Measurements from ENCODE around the gene ATG7. TPM values are rescaled to one million over a fixed set of nuclear protein-coding genes. Genes with fewer than 3 reads are reported as not detected.

Gene ATG7
- total RNA-seq = 15.5 TPM
- long read RNA-seq, full-length matches to known transcripts = 7 of 22 reads
- long read RNA-seq, partial matches to known transcripts = 6 of 22 reads
- long read RNA-seq, other reads (novel, unspliced or antisense) = 9 of 22 reads

GRCh38 chr3:11271986-11272904, at the start of gene ATG7:
ATG7 (plus strand) TSS chr3:11272397; CDS start chr3:11298696, 26,299 bp downstream.
- peak; percentile 98 for DNase-seq (ENCODE audit: low spot score)
- intact Hi-C loops (cut with DNase I) = no loop called here

GRCh38 chr3:11224010-11224409, 48.2 kb upstream of the ATG7 start:
- intact Hi-C loops (cut with DNase I) = no loop called here
- no peak for DNase-seq (ENCODE audit: low spot score)

DNA sequence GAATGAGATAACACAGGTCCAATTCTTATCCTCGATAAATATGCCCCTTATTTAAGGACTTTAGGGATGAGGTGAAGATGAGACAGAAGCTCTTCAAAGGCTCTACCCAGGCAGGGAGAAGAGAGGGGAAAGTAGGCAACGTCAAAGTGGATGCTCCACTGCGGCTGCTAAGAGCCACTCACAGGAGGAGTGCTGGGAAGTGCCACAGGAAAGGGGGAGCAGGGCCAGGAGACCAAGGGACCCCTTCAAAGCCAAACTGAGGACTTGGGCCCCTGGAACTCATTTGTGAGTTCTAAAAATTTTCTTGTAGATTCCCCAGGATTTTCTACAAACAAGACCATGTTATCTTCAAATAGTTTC, 47.3 kb upstream of the ATG7 start:
- intact Hi-C loops (cut with DNase I) = no loop called here
- no peak for DNase-seq (ENCODE audit: low spot score)

GRCh38 chr3:11226042-11226370, 46.2 kb upstream of the ATG7 start:
- no peak for DNase-seq (ENCODE audit: low spot score)
- intact Hi-C loops (cut with DNase I) = no loop called here

DNA sequence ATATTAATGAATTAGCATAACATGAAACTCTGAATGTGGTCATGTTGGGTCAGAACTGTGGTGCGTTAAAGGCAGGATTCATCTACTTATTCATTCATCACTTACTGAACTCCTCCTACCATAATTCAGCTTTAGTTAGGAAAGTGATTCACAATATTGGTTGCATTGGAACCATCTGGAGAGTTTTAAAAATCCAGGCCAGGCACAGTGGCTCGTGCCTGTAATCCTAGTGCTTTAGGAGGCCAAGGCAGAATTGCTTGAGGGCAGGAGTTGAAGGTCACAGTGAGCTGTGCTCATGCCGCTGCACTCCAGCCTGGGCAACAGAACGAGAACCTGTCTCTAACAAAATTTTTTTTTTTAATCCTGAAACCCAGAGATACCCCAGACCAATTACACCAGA, 44.2 kb upstream of the ATG7 start:
- intact Hi-C loops (cut with DNase I) = no loop called here
- DNase-seq (ENCODE audit: low spot score) = no peak

GRCh38 chr3:11230125-11230524, 42.1 kb upstream of the ATG7 start:
- intact Hi-C loops (cut with DNase I) = no loop called here
- no peak for DNase-seq (ENCODE audit: low spot score)

GRCh38 chr3:11230832-11231231, 41.4 kb upstream of the ATG7 start:
- no peak for DNase-seq (ENCODE audit: low spot score)
- intact Hi-C loops (cut with DNase I) = no loop called here

GRCh38 chr3:11235385-11235784, 36.8 kb upstream of the ATG7 start:
- DNase-seq (ENCODE audit: low spot score) = no peak
- intact Hi-C loops (cut with DNase I) = loop anchor here (5.0 kb wide), 1 partner anchor 102 kb away; no protein-coding TSS in a partner anchor

GRCh38 chr3:11236588-11237461, 35.4 kb upstream of the ATG7 start:
- peak; percentile 80 for DNase-seq (ENCODE audit: low spot score)
- intact Hi-C loops (cut with DNase I) = loop anchor here (5.0 kb wide), 1 partner anchor 100 kb away; no protein-coding TSS in a partner anchor

DNA sequence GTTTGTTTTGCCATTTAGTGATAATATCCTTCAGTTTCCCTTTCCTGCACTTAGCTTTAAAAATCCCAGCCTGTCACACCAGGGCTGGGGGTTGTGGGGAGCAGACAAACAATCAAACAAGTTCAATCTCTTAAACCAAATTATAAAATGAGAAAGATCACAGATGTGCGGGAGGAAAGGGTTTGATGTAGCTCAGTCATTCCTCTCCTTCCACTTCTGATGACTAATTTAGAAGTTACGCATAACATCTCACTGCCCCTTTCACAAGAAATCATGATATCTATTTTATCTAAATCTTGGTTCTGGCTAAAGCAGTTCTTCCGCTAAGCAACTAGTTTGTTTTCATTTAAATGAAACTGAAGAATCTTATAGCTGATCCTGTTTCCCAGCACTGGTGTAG, 34.1 kb upstream of the ATG7 start:
- intact Hi-C loops (cut with DNase I) = loop anchor here (5.0 kb wide), 1 partner anchor 99 kb away; no protein-coding TSS in a partner anchor
- DNase-seq (ENCODE audit: low spot score) = no peak

- no peak for DNase-seq (ENCODE audit: low spot score)
Measured at GRCh38 chr3:11238880-11239279, 33.3 kb upstream of the ATG7 start.

GRCh38 chr3:11239796-11240195, 32.4 kb upstream of the ATG7 start:
- intact Hi-C loops (cut with DNase I) = loop anchor here (5.0 kb wide), 1 partner anchor 98 kb away; no protein-coding TSS in a partner anchor

More at GRCh38 chr3:11238880-11239279, 33.3 kb upstream of the ATG7 start:
- intact Hi-C loops (cut with DNase I) = loop anchor here (5.0 kb wide), 1 partner anchor 98 kb away; no protein-coding TSS in a partner anchor

GRCh38 chr3:11240496-11240895, 31.7 kb upstream of the ATG7 start:
- intact Hi-C loops (cut with DNase I) = no loop called here
- no peak for DNase-seq (ENCODE audit: low spot score)

More at GRCh38 chr3:11239796-11240195, 32.4 kb upstream of the ATG7 start:
- no peak for DNase-seq (ENCODE audit: low spot score)

GRCh38 chr3:11244121-11244677, 28.0 kb upstream of the ATG7 start:
- no peak for DNase-seq (ENCODE audit: low spot score)
- intact Hi-C loops (cut with DNase I) = no loop called here

DNA sequence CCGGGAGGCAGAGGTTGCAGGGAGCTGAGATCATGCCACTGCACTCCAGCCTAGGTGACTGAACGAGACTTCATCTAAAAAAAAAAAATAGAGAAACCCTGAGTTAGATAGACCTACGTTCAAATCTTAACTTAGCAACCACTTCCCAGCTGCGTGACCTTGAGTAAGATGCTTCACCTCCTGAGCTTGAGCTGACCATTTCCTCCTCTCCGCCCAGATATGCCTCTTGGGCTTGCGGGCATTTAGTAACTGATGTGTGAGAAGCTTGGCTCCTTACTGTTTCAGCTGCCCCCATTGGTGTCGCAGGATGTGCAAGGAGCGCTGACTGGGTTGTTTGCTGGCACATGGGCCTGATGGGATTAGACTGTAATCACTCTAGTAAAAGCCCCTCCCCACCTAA, 26.9 kb upstream of the ATG7 start:
- intact Hi-C loops (cut with DNase I) = no loop called here
- no peak for DNase-seq (ENCODE audit: low spot score)

DNA sequence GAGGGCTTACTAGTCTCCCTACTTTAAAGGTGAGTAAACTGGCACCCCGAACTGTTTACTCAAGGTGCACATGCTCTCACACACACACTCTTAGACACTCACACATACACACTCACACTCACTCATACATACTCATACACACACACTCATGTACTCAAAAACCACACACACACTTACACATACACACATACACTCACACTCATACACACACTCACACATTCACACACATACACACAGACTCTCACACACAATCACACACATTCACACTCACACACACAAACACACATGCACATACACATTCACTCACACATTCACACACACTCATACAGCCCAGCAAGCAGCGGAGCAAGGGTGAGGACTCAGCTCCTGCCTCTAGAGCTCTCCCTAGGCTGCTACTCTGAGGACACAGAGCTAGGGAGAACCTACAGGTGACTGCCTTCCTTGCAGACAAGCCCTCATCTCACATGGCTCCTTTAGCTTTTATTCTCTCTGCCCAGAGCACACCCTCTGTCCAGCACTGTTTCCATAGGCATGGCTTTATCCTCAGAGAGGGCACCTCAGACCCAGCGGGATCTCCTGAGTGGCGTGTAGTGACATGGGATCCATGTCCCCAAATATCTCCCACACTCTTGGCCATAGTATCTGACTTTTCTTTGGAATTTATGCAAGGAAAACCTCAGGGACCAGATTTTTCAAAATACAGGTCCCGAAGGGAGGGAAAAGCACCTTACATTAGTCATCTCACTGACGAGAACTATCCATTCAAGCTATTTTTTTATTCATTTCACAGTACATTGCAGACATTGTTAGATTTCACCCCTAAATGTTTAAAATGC, 26.2 kb upstream of the ATG7 start:
- DNase-seq (ENCODE audit: low spot score) = no peak
- intact Hi-C loops (cut with DNase I) = no loop called here

DNA sequence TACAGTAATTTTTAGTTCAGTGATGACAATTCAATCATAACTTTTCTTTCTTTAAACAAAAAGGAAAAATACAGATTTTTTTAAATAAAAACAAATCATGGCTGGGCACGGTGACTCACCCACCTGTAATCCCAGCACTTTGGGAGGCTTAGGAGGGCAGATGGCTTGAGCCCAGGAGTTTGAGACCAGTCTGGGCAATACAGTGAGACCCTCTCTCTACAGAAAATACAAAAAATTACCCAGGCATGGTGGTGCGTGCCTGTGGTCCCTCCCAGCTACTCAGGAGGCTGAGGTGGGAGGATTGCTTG, 25.6 kb upstream of the ATG7 start:
- no peak for DNase-seq (ENCODE audit: low spot score)
- intact Hi-C loops (cut with DNase I) = no loop called here

GRCh38 chr3:11247362-11247761, 24.8 kb upstream of the ATG7 start:
- intact Hi-C loops (cut with DNase I) = no loop called here
- no peak for DNase-seq (ENCODE audit: low spot score)

DNA sequence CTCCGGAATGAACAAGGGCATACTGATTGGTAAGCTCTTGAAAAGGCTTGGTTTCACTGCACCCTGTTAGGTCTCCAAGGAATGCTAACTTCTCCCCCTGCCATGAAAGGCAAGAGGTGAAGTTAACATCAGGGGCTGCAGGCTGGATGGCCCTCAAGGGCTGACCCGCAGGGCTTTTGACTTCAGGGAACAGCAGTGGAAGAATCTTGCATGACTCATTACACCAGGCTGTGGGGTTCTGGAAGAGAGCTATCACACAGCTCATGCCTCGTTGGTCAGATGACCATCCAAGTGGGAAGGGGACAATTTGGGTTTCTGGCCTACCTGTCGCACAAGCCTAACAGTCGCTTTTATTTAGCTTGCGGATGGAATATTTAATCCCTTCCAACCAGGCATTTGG, 23.6 kb upstream of the ATG7 start:
- intact Hi-C loops (cut with DNase I) = no loop called here
- DNase-seq (ENCODE audit: low spot score) = no peak

Data from cardiac septum (tissue), 1 donor.